Stimulated activated CD4-positive, alpha-beta T cell treated with anti-CD3 and anti-CD28 coated beads, Interleukin-1b, Interleukin-23, amount 100 ng/mL, for 48 hours (primary cell): ENCODE data around the gene TSHZ2.
"Not testable (repeated sequence)": the region's sequence is repeated elsewhere in the genome, so short reads cannot be mapped to it uniquely, and the experiment has no call there.

Experiments
- DNase-seq: peaks from one replicate; pipeline ENCODE4 v3.0.0-alpha.2; 2020

Gene TSHZ2

GRCh38 chr20:53362736-53363135, 390.6 kb downstream of the TSHZ2 start:
- DNase-seq: no peak

GRCh38 chr20:53364646-53365045, 392.5 kb downstream of the TSHZ2 start:
- DNase-seq: no peak

DNA sequence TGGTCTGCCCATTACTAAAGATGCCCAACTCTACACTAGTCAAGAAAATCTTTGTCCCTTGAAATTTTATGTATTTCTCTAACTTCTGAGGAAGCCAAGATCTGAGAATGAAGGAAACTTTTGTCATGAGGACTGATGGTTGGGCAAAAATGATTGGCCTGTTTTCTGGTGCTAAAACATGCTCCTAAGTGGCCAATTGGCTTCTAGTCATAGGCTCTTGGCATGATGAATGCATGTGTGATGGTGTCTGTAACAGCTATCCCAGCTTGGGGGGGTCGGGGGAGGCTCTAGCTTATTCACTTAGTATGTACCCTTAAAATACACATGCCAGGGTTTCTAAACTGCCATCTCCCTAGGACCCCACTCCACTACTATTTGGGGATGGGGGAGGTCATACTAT, 392.9 kb downstream of the TSHZ2 start:
- no peak for DNase-seq

DNA sequence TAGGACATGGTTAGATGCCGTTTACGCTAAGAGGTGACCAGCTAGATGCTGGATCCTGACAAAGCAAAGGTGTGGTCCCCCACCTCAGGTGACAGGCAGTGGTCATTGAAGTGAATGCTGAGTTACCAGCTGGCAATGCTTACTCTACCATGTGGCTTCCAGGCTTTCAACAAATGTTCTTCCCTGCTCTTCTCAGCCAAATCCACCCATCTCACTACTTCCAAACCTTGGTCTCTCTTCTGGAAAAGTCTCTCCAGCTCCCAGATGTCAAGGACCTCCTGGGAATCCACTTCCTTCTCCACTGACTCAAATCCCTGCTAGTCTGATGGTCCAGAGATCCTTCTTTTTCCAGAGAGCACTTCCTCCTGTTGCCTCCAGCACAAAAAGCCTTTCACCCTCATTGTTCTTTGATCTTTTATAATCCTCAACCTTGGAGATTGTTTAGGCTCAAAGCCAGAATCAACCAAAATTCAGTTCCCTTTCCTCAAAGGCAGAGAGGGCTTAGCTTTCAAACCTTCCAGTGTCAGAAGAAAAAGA, 393.4 kb downstream of the TSHZ2 start:
- DNase-seq: no peak

GRCh38 chr20:53366928-53367327, 394.8 kb downstream of the TSHZ2 start:
- not testable (repeated sequence) for DNase-seq

- DNase-seq: no peak
Measured at GRCh38 chr20:53369871-53370270, 397.7 kb downstream of the TSHZ2 start.

DNA sequence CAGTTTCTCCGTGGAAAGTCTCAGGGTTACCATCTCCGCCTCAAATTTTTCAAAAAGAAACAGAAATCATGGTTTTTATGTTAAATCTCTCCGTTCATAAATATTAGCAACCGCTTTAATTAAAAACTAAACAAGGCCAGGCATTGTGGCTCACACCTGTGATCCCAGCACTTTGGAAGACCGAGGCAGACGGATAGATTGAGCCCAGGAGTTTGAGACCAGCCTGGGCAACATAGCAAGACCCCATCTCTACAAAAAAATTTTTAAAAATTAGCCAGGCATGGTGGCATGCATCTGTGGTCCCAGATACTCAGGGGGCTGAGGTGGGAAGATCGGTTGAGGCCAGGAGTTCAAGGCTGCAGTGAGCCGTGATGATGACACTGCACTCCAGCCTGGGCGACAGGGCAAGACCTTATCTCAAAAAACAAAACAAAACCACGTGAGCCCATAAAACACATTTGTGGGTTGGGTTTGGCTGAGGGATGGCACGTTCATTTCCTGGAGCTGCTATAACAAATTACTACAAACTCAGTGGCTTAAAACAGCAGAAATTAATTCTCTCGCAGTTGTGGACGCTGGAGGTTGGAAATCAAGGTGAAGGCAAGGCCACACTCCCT, 398.3 kb downstream of the TSHZ2 start:
- no peak for DNase-seq

DNA sequence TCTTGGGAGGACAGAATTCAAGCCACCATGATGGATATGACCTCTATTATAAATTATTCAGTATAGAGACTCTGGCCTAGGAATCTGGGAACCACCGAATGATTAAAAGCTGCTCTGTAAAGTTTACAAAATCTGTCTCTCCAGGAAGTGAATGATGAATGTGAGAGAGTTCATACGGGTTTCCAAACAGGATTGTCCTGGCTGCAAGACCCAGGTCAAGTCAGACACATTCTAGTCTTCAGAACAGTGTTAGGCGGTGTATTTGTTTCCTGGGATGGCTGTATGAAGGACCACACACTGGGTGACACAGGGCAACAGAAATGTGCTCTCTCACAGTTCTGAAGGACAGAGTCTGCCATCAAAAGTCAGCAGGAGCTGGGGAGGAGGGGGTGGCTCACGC, 399.1 kb downstream of the TSHZ2 start:
- no peak for DNase-seq

GRCh38 chr20:53376021-53376420, 403.9 kb downstream of the TSHZ2 start:
- DNase-seq: no peak

- DNase-seq: no peak
Measured at GRCh38 chr20:53379014-53379832, 407.1 kb downstream of the TSHZ2 start.

DNA sequence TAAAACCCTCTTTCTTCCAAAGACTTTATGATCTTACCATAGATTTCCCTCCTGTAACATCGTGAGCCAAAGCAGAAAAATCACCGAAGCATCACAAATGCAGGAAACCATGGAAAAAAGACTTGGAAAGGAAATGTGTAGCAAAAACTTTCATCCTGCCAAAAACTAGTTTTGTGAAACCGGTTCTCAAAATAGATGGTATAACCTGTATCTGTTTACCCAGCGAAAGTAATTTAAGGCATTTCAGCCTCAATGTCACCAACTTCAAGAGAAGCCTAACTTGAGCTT, 407.6 kb downstream of the TSHZ2 start:
- DNase-seq: no peak

DNA sequence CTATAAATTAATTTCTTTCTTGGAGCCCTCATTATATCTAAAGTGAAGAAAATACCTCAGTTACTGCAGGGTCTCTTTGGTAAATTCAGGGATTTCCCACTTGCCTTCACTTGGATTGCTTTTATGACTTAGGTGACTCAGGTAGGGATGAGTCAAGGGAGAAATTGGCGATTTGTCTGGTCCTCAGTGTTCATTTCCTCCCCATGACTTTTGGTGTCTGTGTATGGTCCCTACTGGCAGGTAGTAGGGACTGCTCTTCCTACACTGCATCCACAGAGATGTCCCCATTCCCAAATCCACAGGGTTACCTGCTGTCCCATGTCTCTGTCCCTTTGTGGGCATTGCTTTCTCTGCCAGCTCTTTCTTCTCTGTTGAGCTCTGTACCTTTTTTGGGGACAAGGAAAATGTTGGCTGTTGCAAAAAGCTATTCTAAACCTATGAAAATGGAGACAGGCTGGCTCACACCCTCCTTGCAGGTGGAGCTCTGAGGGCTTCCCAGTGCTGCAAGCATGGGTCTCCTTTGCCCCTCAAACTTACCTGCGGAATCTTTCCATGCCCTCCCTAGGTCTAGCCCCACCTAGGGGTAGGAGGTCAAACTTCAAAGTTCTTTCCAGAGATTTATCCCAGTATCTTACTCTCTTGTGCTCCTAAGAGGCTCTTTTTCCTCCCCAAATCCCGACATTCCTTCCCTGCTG, 409.6 kb downstream of the TSHZ2 start:
- no peak for DNase-seq

DNA sequence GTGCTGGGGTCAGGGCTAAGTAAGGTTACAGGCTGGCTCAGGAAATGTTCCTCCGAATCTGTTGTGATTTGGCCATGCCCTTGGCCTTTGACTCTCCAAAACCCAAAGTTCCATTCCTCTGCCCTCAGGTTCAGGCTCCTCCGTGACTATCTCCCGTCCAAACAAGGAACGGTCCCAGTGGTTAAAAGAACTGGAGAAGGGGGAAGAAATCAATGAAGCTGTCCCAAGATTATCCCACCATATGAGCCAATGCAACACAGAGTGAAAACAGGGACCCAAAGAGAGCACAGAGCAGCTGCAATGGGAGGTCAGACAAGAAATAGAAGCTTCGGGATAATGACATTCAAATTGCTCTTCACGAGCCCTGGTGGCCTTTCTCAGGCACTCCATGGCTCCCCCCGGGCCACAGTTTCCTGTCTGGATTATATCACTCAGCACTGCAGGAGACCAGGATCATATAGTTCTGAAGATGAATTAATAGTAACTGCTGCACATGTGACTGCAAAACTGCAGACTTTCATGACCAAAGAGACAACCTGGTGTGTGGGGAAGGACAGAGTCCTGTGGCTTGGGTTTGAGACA, 410.2 kb downstream of the TSHZ2 start:
- no peak for DNase-seq

DNA sequence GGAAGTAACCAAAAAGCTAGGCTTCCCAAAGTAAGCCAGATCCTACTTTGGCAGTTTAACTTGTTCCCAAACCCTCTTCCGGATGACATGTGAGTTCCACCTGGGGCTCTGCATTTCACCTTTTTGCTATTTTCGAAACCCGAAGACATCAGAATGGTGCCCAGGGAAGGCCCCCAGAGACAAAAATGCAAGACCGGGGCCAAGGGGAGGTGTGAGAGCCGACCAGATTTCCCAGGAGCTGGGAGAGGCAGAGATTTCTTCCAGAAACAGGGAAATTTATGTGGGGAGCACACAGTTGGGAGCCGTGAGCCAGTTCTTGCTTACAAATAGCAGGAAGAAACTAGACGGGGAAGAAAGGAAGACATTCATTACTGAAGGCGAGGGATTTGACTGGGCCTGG, 411.8 kb downstream of the TSHZ2 start:
- DNase-seq: no peak

DNA sequence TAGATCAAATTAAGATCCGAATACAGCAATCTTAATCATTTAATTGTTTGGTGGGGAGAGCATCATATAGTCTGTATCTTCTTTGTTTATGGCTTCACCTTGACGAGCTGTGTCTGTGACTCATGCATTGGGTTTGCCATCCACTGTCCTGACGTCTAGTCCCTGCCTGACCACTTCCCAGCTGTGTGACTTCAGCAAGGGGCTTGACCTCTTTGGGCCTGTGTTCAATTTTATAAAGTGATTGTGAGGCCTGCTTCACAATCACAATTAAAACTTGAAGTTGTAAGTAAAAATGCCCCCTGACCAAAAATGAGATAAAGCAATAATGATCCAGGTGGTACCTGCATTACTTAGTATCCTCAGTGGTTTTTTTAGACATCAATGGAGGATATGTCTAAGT, 412.2 kb downstream of the TSHZ2 start:
- no peak for DNase-seq

GRCh38 chr20:53385941-53386767, 414.0 kb downstream of the TSHZ2 start:
- no peak for DNase-seq

- peak; percentile 31 for DNase-seq
Measured at GRCh38 chr20:53387983-53388675, 416.0 kb downstream of the TSHZ2 start.

DNA sequence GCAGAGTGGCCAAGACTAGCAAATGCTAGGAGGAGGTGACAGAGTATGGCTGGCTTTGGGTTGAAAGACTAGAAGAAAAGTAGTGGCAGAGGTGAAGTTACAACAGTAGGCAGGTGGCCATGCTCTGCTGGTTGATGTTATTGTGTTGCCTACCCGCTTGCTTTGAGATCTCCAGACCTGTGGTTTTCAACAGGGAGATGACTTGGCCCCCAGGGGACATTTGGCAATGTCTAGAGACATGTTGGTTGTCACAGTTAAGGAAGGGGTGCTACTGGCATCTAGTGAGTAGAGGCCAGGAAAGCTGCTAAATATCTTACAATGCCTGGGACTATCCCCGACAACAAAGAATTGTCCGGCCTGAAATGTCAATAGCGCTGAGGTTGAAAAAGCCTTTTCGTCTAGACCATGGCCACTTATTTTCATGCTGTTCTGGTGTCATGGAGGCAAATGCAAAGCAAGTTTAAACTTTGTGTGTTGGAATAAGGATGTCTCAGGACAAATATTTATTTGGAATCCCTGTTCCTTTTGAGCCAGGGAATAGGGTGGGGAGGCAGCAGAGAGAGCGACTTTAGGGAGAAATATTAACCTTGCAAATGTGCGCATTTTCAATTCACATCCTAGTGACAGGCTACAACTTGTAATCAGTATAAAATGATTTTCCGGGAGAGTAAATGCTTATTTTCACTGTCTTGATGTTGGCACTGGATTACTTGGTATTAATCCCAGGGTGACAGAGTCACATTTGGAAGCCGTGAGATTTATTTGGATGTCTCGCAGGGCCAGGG, 417.6 kb downstream of the TSHZ2 start:
- DNase-seq: no peak

GRCh38 chr20:53390770-53391169, 418.6 kb downstream of the TSHZ2 start:
- DNase-seq: no peak

- DNase-seq: no peak
Measured at GRCh38 chr20:53394433-53394832, 422.3 kb downstream of the TSHZ2 start.
